GM12878 (cell line): ENCODE measurements around the gene TYK2. TPM values are rescaled to one million over a fixed set of nuclear protein-coding genes. Genes with fewer than 3 reads are reported as not detected.

Experiments
- ATAC-seq: fragments of 200-7000 bp; cut with Tn5 transposase; 3 replicates; pipeline ENCODE4 v1.9.1; 2020; ENCODE audit warnings: mild to moderate bottlenecking, moderate library complexity
- BruUV-seq: library from RNA; stranded (reverse); fragments of 400-500 nt; replicated peaks from 2 replicates; lab custom pipeline; 2021; lab: Mats Ljungman, UMichigan
- CTCF ChIA-PET: fragments of 300-600 bp; sonication (Branson Sonifier 250); formaldehyde crosslinking; extraction: SDS; loops from one replicate; lab custom pipeline; 2021; ENCODE audit warnings: inconsistent platforms; lab: Yijun Ruan, JAX
- POLR2A ChIA-PET: fragments of 350-600 bp; formaldehyde crosslinking; extraction: SDS; loops from one replicate; lab custom pipeline; 2021; ENCODE audit warnings: inconsistent platforms; lab: Charles Lee
- RAD21 ChIA-PET: fragments of 300-600 bp; sonication (Branson Sonifier 250); formaldehyde crosslinking; loops from one replicate; lab custom pipeline; 2023; ENCODE audit warnings: antibody characterized with exemption; ENCODE audit not compliant: unreplicated experiment; lab: Charles Lee
- SMC1A ChIA-PET: fragments of 300-600 bp; sonication (Branson Sonifier 250); formaldehyde crosslinking; loops from one replicate; lab custom pipeline; 2023; ENCODE audit not compliant: unreplicated experiment, uncharacterized antibody; lab: Charles Lee
- DNase-seq: peaks from one replicate; pipeline ENCODE4 v3.0.0-alpha.2; 2011; ENCODE audit warnings: low read depth, low spot score
- FAIRE-seq: peaks from 3 replicates; lab custom pipeline; 2011; peaks lifted over from hg19 to GRCh38; lab: Jason Lieb, UNC
- H2AFZ ChIP-seq: 2 replicates; pipeline ENCODE4 v1.6.0; 2011; ENCODE audit warnings: low read depth, low read length, control low read depth; ENCODE audit not compliant: control insufficient read depth
- H3K27ac ChIP-seq: 2 replicates; pipeline ENCODE4 v1.5.1; 2011; ENCODE audit warnings: control low read depth; ENCODE audit not compliant: control insufficient read depth, insufficient read depth
- H3K27me3 ChIP-seq, 2 experiments: replicated peaks in 1 of 2; 2 replicates each; pipeline versions ENCODE4 v1.6.0 to v1.6.1; 2011; ENCODE audit warnings: low read length in 1 of 2; ENCODE audit not compliant: control insufficient read depth in 2 of 2, insufficient read depth in 2 of 2
- H3K36me3 ChIP-seq, 2 experiments: 2 replicates each; pipeline ENCODE4 v1.5.1; 2011; ENCODE audit warnings: low read length in 1 of 2; ENCODE audit not compliant: control insufficient read depth in 2 of 2, insufficient read depth in 2 of 2
- H3K4me1 ChIP-seq: 2 replicates; pipeline ENCODE4 v1.6.1; 2011; ENCODE audit warnings: mild to moderate bottlenecking, low read length, moderate library complexity, mixed read lengths; ENCODE audit not compliant: control insufficient read depth, insufficient read depth
- H3K4me2 ChIP-seq: 2 replicates; pipeline ENCODE4 v1.6.0; 2011; ENCODE audit warnings: control low read depth; ENCODE audit not compliant: control insufficient read depth, insufficient read depth
- H3K4me3 ChIP-seq: fragments of 200-600 bp; sonication (generic); 2 replicates; pipeline ENCODE4 v1.5.1; 2016
- H3K79me2 ChIP-seq: 2 replicates; pipeline ENCODE4 v1.6.0; 2011; ENCODE audit warnings: low read length; ENCODE audit not compliant: control insufficient read depth, insufficient read depth
- H3K9ac ChIP-seq: 2 replicates; pipeline ENCODE4 v1.8.0; 2011; ENCODE audit warnings: low read length, control low read depth, mixed read lengths; ENCODE audit not compliant: control insufficient read depth, insufficient read depth
- H3K9me3 ChIP-seq: replicated peaks from 3 replicates; pipeline ENCODE4 v1.5.1; 2011; ENCODE audit warnings: mild to moderate bottlenecking, low read length; ENCODE audit not compliant: control insufficient read depth, insufficient read depth
- H4K20me1 ChIP-seq: 2 replicates; pipeline ENCODE4 v1.6.0; 2011; ENCODE audit not compliant: control insufficient read depth, insufficient read depth
- FOXM1 ChIP-seq: IDR thresholded peaks from 2 replicates; pipeline ENCODE4 v1.6.1; 2012; ENCODE audit warnings: low read depth, mild to moderate bottlenecking, inconsistent platforms, low read length, moderate library complexity
- JUNB ChIP-seq: IDR thresholded peaks from 2 replicates; pipeline ENCODE4 v1.6.1; 2016; ENCODE audit warnings: antibody characterized with exemption, mild to moderate bottlenecking
- NFXL1 ChIP-seq: fragments of 450-650 bp; IDR thresholded peaks from 2 replicates; pipeline ENCODE4 v1.6.1; 2017; ENCODE audit warnings: antibody characterized with exemption, mild to moderate bottlenecking, borderline replicate concordance
- STAT1 ChIP-seq: fragments of 450-650 bp; conservative IDR thresholded peaks from 2 replicates; pipeline ENCODE4 v1.6.1; 2014; ENCODE audit warnings: antibody characterized with exemption, mild to moderate bottlenecking
- TBL1XR1 ChIP-seq: IDR thresholded peaks from 2 replicates; pipeline ENCODE4 v1.6.1; 2012; ENCODE audit warnings: low read depth, low read length, improper control_type of control experiment
- TCF3 ChIP-seq: IDR thresholded peaks from 2 replicates; pipeline ENCODE4 v1.6.1; 2012; ENCODE audit warnings: low read depth, mild to moderate bottlenecking, low read length, borderline replicate concordance; ENCODE audit not compliant: insufficient read depth
- WGBS: methylation state at CpG from one replicate; pipeline ENCODE4 v1.1.6; 2016; ENCODE audit warnings: low lambda C conversion rate; ENCODE audit not compliant: insufficient replicate concordance, insufficient coverage; ENCODE audit errors: missing lambda C conversion rate; 5-methylcytosine and 5-hydroxymethylcytosine counted together
- in situ Hi-C: fragments of 300-500 bp; cut with MboI; formaldehyde crosslinking; loops from 9 replicates; pipeline ENCODE4 v1.14.3; 2018; ENCODE audit warnings: mixed read lengths
- intact Hi-C: fragments of 100-400 bp; cut with micrococcal nuclease; formaldehyde crosslinking; loops from one replicate; pipeline ENCODE4 v1.14.2; 2022; ENCODE audit not compliant: unreplicated experiment
- polyA plus RNA-seq, 11 experiments: library from polyadenylated mRNA; depleted of rRNA in 4 of 11; unstranded in 6 of 11; stranded (reverse) in 5 of 11; fragments of >200 nt; fragmentation: Nextera tagmentation in 4 of 11; fragmentation: Illumina TruSeq in 1 of 11; extraction: Ambion mirVana in 4 of 11; extraction: Trizol in 1 of 11; gene quantifications; 1 replicate in 1 of 11; 2 replicates in 10 of 11; pipeline versions ENCODE4 v1.2.1 to v1.2.3, GENCODE V29; 2011 to 2016; ENCODE audit warnings: inconsistent platforms in 2 of 11, missing spikeins in 2 of 11, low read depth in 1 of 11
- total RNA-seq, 4 experiments: library from RNA; depleted of rRNA in 3 of 4; stranded (reverse); fragments of >200 nt in 3 of 4; fragmentation: Illumina TruSeq in 1 of 4; extraction: Trizol in 1 of 4; gene quantifications; 2 replicates each; pipeline versions ENCODE4 v1.2.1 to v1.2.3, GENCODE V29; 2013 to 2021
- TF ChIP-seq, protein P1 (sequence below): fragments of 450-650 bp; formaldehyde crosslinking; IDR thresholded peaks from 2 replicates; pipeline ENCODE4 v1.4.0; 2020; ENCODE audit warnings: mild to moderate bottlenecking, moderate library complexity
- TF ChIP-seq, protein P2 (sequence below): fragments of 450-650 bp; IDR thresholded peaks from 2 replicates; pipeline ENCODE4 v1.6.1; 2016; ENCODE audit warnings: mild to moderate bottlenecking, moderate library complexity, borderline replicate concordance
- TF ChIP-seq, protein P3 (sequence below): IDR thresholded peaks from 2 replicates; pipeline ENCODE4 v1.6.1; 2011; ENCODE audit warnings: low read depth, low read length, improper control_type of control experiment, borderline replicate concordance

TYK2 gene
- total and polyA plus RNA-seq, 10 of the 15 experiments (the other 5 are each of a cell fraction or from before 2014, with no cell fraction given): 36.4 to 364 (median 179) TPM

DNA sequence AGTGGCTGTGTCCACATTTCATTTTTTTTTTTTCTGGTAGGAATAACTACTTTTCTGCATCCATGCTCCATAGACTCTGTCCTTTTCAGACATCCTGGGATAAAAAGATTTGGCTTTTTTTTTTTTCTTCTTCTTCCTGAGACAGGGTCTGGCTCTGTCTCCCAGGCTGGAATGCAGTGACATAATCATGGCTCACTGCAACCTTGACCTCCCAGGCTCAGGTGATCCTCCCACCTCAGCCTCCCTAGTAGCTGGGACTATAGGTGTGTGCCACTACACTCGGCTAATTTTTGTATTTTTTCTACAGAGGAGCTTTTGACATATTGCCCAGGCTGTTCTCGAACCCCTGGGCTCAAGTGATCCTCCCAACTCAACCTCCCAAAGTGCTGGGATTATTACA lies 36.9 kb downstream of the TYK2 start:
- H3K4me1 ChIP-seq: peaks cover 6% of the 10 kb centered on the region
- BruUV-seq: no TSS peak
- TF ChIP-seq TBL1XR1 (no peak), NFXL1 (no peak), FOXM1 (no peak), TCF3 (no peak), STAT1 (no peak), JUNB (no peak)
- TF ChIP-seq, protein P1, sequence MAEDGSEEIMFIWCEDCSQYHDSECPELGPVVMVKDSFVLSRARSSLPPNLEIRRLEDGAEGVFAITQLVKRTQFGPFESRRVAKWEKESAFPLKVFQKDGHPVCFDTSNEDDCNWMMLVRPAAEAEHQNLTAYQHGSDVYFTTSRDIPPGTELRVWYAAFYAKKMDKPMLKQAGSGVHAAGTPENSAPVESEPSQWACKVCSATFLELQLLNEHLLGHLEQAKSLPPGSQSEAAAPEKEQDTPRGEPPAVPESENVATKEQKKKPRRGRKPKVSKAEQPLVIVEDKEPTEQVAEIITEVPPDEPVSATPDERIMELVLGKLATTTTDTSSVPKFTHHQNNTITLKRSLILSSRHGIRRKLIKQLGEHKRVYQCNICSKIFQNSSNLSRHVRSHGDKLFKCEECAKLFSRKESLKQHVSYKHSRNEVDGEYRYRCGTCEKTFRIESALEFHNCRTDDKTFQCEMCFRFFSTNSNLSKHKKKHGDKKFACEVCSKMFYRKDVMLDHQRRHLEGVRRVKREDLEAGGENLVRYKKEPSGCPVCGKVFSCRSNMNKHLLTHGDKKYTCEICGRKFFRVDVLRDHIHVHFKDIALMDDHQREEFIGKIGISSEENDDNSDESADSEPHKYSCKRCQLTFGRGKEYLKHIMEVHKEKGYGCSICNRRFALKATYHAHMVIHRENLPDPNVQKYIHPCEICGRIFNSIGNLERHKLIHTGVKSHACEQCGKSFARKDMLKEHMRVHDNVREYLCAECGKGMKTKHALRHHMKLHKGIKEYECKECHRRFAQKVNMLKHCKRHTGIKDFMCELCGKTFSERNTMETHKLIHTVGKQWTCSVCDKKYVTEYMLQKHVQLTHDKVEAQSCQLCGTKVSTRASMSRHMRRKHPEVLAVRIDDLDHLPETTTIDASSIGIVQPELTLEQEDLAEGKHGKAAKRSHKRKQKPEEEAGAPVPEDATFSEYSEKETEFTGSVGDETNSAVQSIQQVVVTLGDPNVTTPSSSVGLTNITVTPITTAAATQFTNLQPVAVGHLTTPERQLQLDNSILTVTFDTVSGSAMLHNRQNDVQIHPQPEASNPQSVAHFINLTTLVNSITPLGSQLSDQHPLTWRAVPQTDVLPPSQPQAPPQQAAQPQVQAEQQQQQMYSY (CRISPR knock-in tag): no peak
- TF ChIP-seq, protein P2, sequence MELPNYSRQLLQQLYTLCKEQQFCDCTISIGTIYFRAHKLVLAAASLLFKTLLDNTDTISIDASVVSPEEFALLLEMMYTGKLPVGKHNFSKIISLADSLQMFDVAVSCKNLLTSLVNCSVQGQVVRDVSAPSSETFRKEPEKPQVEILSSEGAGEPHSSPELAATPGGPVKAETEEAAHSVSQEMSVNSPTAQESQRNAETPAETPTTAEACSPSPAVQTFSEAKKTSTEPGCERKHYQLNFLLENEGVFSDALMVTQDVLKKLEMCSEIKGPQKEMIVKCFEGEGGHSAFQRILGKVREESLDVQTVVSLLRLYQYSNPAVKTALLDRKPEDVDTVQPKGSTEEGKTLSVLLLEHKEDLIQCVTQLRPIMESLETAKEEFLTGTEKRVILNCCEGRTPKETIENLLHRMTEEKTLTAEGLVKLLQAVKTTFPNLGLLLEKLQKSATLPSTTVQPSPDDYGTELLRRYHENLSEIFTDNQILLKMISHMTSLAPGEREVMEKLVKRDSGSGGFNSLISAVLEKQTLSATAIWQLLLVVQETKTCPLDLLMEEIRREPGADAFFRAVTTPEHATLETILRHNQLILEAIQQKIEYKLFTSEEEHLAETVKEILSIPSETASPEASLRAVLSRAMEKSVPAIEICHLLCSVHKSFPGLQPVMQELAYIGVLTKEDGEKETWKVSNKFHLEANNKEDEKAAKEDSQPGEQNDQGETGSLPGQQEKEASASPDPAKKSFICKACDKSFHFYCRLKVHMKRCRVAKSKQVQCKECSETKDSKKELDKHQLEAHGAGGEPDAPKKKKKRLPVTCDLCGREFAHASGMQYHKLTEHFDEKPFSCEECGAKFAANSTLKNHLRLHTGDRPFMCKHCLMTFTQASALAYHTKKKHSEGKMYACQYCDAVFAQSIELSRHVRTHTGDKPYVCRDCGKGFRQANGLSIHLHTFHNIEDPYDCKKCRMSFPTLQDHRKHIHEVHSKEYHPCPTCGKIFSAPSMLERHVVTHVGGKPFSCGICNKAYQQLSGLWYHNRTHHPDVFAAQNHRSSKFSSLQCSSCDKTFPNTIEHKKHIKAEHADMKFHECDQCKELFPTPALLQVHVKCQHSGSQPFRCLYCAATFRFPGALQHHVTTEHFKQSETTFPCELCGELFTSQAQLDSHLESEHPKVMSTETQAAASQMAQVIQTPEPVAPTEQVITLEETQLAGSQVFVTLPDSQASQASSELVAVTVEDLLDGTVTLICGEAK: no peak
- TF ChIP-seq, protein P3, sequence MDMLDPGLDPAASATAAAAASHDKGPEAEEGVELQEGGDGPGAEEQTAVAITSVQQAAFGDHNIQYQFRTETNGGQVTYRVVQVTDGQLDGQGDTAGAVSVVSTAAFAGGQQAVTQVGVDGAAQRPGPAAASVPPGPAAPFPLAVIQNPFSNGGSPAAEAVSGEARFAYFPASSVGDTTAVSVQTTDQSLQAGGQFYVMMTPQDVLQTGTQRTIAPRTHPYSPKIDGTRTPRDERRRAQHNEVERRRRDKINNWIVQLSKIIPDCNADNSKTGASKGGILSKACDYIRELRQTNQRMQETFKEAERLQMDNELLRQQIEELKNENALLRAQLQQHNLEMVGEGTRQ: no peak
- no peak for DNase-seq
- no peaks in the 10 kb centered on the region for H3K27me3 ChIP-seq
- no peak overlapping the region for H3K4me2 ChIP-seq
- no peak overlapping the region for H3K9ac ChIP-seq
- no peak overlapping the region for H3K4me3 ChIP-seq
- ChIA-PET CTCF (no interaction called here), POLR2A (interaction anchor here (1.1 kb wide), 2 partner anchors 8 to 54 kb away, joined by 3 to 4 read pairs; partner anchors contain the start of gene ICAM5), SMC1A (interaction anchor here (0.6 to 0.7 kb wide), 3 partner anchors 53 to 351 kb away, joined by 3 to 4 read pairs (median 3); no protein-coding TSS in a partner anchor), RAD21 (interaction anchor here (0.7 to 1.9 kb wide), 2 partner anchors 45 to 63 kb away, joined by 3 to 4 read pairs; no protein-coding TSS in a partner anchor)
- no peaks in the 10 kb centered on the region for H3K36me3 ChIP-seq
- ATAC-seq: no peak
- WGBS: 39% methylated on average over 2 of the region's 2 CpGs
- no peaks in the 10 kb centered on the region for H4K20me1 ChIP-seq
- in situ Hi-C loops: no loop called here
- H3K27ac ChIP-seq: no peak overlapping the region
- H3K79me2 ChIP-seq: peaks cover 10% of the 10 kb centered on the region
- FAIRE-seq: no peak
- H3K9me3 ChIP-seq: no peaks in the 10 kb centered on the region
- no peak overlapping the region for H2AFZ ChIP-seq
- intact Hi-C loops: no loop called here
